AG04449 (cell line): ENCODE measurements around the gene ENPP5.
"Not testable (repeated sequence)": the region's sequence is repeated elsewhere in the genome, so short reads cannot be mapped to it uniquely, and the experiment has no call there.

ENCODE experiments used
- CTCF ChIA-PET: fragments of 350-600 bp; formaldehyde crosslinking; extraction: SDS; loops from one replicate; lab custom pipeline; 2021; ENCODE audit warnings: antibody characterized with exemption; lab: Yijun Ruan, JAX
- POLR2A ChIA-PET: fragments of 400-600, 350-600 bp; formaldehyde crosslinking; extraction: SDS; loops from one replicate; lab custom pipeline; 2020; ENCODE audit warnings: antibody characterized with exemption, inconsistent platforms; lab: Yijun Ruan, JAX
- DNase-seq: peaks from one replicate; pipeline ENCODE4 v3.0.0-alpha.2; 2010; ENCODE audit warnings: low read depth, low spot score
- H3K4me3 ChIP-seq: 2 replicates; pipeline ENCODE4 v1.5.1; 2011; ENCODE audit warnings: low read depth, mild to moderate bottlenecking, control low read depth, low read length
- TF ChIP-seq, protein P1 (sequence below): IDR thresholded peaks from one replicate; pipeline ENCODE4 v1.5.1; 2011; ENCODE audit warnings: mild to moderate bottlenecking, moderate library complexity, low read length, control low read depth, inconsistent platforms; ENCODE audit not compliant: insufficient read depth; ENCODE audit errors: missing control alignments

ENPP5 gene

DNA sequence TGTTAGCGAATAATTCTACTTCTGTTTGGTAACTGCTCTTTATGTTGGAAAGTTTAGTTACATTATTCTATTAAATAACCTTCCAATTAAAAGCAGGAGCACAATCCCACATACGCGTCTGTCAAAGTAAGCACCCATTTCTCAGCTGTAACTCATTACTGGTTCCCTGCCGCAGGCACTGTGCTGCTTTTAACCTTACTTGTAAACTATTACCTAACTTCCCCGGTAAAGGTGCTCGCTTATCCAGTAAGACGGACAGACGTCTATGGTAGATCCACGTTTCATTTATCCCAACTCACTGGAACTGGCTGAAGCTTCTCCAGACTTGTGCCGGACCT is 41.5 kb downstream of the ENPP5 start:
- no peak for DNase-seq
- CTCF ChIA-PET = interaction anchor here (1.2 kb wide), 1 partner anchor 39 kb away, joined by 5 read pairs; no protein-coding TSS in a partner anchor
- H3K4me3 ChIP-seq = no peak overlapping the region
- TF ChIP-seq, protein P1, sequence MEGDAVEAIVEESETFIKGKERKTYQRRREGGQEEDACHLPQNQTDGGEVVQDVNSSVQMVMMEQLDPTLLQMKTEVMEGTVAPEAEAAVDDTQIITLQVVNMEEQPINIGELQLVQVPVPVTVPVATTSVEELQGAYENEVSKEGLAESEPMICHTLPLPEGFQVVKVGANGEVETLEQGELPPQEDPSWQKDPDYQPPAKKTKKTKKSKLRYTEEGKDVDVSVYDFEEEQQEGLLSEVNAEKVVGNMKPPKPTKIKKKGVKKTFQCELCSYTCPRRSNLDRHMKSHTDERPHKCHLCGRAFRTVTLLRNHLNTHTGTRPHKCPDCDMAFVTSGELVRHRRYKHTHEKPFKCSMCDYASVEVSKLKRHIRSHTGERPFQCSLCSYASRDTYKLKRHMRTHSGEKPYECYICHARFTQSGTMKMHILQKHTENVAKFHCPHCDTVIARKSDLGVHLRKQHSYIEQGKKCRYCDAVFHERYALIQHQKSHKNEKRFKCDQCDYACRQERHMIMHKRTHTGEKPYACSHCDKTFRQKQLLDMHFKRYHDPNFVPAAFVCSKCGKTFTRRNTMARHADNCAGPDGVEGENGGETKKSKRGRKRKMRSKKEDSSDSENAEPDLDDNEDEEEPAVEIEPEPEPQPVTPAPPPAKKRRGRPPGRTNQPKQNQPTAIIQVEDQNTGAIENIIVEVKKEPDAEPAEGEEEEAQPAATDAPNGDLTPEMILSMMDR = no peak
- POLR2A ChIA-PET = no interaction called here

DNA sequence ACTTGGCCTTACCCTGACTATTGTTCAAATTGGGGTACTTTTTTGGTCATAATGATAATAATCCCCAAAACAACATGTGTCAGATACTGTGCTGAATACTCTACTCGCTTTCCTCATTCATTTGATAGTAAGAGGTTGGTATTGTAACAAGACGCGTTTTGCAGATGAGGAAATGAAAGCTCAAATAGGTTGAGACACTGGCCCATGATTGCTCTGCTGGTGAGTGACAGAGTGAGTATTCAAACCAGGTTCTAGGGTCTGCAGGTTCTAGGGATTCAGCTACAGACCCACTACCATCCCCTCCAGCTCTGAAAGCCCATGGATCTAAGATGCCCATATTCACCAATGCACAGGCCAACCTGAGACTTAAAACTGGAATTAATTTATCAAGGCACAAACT is 42.3 kb downstream of the ENPP5 start:
- DNase-seq = no peak
- TF ChIP-seq, protein P1 = no peak
- POLR2A ChIA-PET = no interaction called here
- no peak overlapping the region for H3K4me3 ChIP-seq
- CTCF ChIA-PET = interaction anchor here (1.2 kb wide), 1 partner anchor 38 kb away, joined by 5 read pairs; no protein-coding TSS in a partner anchor

- DNase-seq, H3K4me3 ChIP-seq, POLR2A ChIA-PET, CTCF ChIA-PET: not testable (repeated sequence)
These were observed 51.1 kb downstream of the ENPP5 start for GRCh38 chr6:46119679-46120078.

- TF ChIP-seq, protein P1 = no peak
- DNase-seq = no peak
- H3K4me3 ChIP-seq = no peak overlapping the region
- ChIA-PET POLR2A (no interaction called here), CTCF (no interaction called here)
These were observed 51.9 kb downstream of the ENPP5 start for GRCh38 chr6:46118836-46119235.

DNA sequence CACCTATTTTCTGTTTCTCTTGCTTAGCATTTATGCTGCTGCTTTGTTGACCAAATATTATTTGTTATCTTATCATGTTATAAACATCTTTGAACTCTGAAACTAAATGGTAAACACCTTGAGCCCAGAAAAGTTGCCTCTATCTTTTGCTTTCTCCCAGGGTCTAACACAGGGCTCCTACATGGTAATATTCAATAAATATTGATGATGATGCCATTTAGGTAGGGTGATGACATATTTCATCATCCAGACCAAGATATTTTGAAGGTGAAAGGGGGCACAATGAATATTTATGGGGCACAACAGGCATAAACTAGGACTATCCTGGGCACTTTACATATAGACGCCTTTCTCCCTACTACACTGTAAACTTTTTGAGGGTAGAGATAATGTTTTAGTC is 52.6 kb downstream of the ENPP5 start:
- no peak overlapping the region for H3K4me3 ChIP-seq
- ChIA-PET CTCF (interaction anchor here (1.9 kb wide), 1 partner anchor 28 kb away, joined by 7 read pairs; no protein-coding TSS in a partner anchor), POLR2A (no interaction called here)
- TF ChIP-seq, protein P1 = no peak
- DNase-seq = no peak

GRCh38 chr6:46116289-46116688 is 54.5 kb downstream of the ENPP5 start:
- no peak for DNase-seq
- TF ChIP-seq, protein P1 = no peak
- no peak overlapping the region for H3K4me3 ChIP-seq
- POLR2A ChIA-PET = no interaction called here
- CTCF ChIA-PET = interaction anchor here (1.9 kb wide), 1 partner anchor 26 kb away, joined by 7 read pairs; no protein-coding TSS in a partner anchor

- H3K4me3 ChIP-seq = no peak overlapping the region
- POLR2A ChIA-PET = no interaction called here
- no peak for DNase-seq
- CTCF ChIA-PET = no interaction called here
- TF ChIP-seq, protein P1 = no peak
These were observed 55.1 kb downstream of the ENPP5 start for GRCh38 chr6:46115634-46116033.
